Tibial nerve (tissue), 3 donors: ENCODE results near the gene HTT.

Experiments
- POLR2A ChIP-seq, 2 donors: fragments of 450-650 bp; IDR thresholded peaks; one replicate each; pipeline ENCODE4 v1.6.1; 2017; ENCODE audit warnings: antibody characterized with exemption in 2 of 2, mild to moderate bottlenecking in 2 of 2, moderate library complexity in 2 of 2
- TF ChIP-seq, protein P1 (sequence below), 5 experiments: fragments of 200-600 bp in 3 of 5; fragments of 450-650 bp in 2 of 5; sonication (generic) in 3 of 5; IDR thresholded peaks; one replicate each; pipeline ENCODE4 v1.5.1; 2016 to 2019; ENCODE audit warnings: antibody characterized with exemption in 5 of 5, mild to moderate bottlenecking in 3 of 5, moderate library complexity in 2 of 5

DNA sequence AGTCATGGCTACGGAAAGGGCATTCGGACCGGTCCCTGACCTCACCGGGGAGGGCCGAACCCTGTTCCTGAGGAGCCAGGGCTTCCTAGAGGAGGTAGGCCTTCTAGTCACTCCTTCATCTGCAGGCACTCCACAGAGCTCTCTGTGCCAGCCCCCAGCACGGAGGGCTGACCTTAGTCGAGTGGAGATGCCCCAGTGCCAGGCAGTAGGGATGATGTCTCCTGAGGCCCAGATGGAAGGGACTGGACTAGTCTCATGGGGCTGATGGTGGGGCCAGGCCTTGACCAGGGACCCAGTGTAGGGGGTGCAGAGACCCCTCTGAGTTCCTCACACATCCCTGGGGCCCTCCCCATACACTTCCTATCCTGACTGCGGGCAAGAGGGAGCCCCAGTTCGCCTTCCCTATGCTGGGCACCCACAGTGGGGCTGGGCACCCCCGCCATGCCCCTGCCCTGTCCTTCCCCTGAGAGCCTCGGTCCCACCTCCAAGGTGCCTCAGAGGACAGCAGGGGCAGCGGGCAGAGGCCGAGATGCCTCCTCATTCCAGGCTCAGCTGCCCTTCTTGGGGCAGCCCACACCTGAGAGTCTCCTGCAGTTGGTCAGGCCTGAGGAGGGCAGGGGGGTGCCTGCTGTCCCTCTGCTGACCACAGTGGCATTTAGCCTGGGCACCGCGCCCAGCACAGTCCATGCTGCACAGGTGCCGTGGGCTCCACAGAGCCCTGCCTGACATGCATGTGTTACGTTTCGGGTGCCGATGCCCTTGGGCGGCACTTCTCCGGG, 173.1 kb downstream of the HTT start:
- TF ChIP-seq, protein P1, sequence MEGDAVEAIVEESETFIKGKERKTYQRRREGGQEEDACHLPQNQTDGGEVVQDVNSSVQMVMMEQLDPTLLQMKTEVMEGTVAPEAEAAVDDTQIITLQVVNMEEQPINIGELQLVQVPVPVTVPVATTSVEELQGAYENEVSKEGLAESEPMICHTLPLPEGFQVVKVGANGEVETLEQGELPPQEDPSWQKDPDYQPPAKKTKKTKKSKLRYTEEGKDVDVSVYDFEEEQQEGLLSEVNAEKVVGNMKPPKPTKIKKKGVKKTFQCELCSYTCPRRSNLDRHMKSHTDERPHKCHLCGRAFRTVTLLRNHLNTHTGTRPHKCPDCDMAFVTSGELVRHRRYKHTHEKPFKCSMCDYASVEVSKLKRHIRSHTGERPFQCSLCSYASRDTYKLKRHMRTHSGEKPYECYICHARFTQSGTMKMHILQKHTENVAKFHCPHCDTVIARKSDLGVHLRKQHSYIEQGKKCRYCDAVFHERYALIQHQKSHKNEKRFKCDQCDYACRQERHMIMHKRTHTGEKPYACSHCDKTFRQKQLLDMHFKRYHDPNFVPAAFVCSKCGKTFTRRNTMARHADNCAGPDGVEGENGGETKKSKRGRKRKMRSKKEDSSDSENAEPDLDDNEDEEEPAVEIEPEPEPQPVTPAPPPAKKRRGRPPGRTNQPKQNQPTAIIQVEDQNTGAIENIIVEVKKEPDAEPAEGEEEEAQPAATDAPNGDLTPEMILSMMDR (IDR thresholded peaks at IDR 0.05), result no peak
- TF ChIP-seq POLR2A (IDR thresholded peaks at IDR 0.05), result no peak
